HAP-1 (cell line): ENCODE measurements around the gene GMEB2.
"Not testable (repeated sequence)": the region's sequence is repeated elsewhere in the genome, so short reads cannot be mapped to it uniquely, and the experiment has no call there.

Experiments used
- DNase-seq, 2 experiments: peaks; one replicate each; pipeline ENCODE4 v3.0.0-alpha.2; 2016 to 2020; ENCODE audit warnings: low spot score in 2 of 2
- H3K27me3 ChIP-seq: fragments of 250-450 bp; sonication (Bioruptor Pico); 2 replicates; pipeline ENCODE4 v1.5.1; 2020; ENCODE audit warnings: low read depth, mild to moderate bottlenecking, moderate library complexity
- H3K36me3 ChIP-seq: fragments of 250-450 bp; sonication (Bioruptor Pico); replicated peaks from 2 replicates; pipeline ENCODE4 v1.5.1; 2020; ENCODE audit warnings: mild to moderate bottlenecking
- H3K4me1 ChIP-seq: fragments of 250-450 bp; sonication (Bioruptor Pico); 2 replicates; pipeline ENCODE4 v1.5.1; 2020; ENCODE audit warnings: mild to moderate bottlenecking
- H3K4me3 ChIP-seq: fragments of 250-450 bp; sonication (Bioruptor Pico); 2 replicates; pipeline ENCODE4 v1.5.1; 2020; ENCODE audit warnings: mild to moderate bottlenecking, moderate library complexity
- H3K9me3 ChIP-seq: fragments of 250-450 bp; sonication (Bioruptor Pico); 2 replicates; pipeline ENCODE4 v1.5.1; 2020; ENCODE audit warnings: mild to moderate bottlenecking, moderate library complexity
- in situ Hi-C: fragments of 300-500 bp; cut with MboI; formaldehyde crosslinking; loops from 3 replicates; pipeline ENCODE4 v1.14.3; 2020; ENCODE audit warnings: low sequenced_read_pairs, inconsistent platforms, mixed read lengths

Gene GMEB2, protein sequence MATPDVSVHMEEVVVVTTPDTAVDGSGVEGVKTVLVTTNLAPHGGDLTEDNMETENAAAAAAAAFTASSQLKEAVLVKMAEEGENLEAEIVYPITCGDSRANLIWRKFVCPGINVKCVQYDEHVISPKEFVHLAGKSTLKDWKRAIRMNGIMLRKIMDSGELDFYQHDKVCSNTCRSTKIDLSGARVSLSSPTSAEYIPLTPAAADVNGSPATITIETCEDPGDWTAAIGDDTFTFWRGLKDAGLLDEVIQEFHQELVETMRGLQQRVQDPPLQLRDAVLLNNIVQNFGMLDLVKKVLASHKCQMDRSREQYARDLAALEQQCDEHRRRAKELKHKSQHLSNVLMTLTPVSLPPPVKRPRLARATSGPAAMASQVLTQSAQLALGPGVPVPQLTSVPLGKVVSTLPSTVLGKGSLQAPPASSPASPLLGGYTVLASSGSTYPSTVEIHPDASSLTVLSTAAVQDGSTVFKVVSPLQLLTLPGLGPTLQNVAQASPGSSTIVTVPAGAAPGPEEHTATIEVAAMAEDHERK

DNA sequence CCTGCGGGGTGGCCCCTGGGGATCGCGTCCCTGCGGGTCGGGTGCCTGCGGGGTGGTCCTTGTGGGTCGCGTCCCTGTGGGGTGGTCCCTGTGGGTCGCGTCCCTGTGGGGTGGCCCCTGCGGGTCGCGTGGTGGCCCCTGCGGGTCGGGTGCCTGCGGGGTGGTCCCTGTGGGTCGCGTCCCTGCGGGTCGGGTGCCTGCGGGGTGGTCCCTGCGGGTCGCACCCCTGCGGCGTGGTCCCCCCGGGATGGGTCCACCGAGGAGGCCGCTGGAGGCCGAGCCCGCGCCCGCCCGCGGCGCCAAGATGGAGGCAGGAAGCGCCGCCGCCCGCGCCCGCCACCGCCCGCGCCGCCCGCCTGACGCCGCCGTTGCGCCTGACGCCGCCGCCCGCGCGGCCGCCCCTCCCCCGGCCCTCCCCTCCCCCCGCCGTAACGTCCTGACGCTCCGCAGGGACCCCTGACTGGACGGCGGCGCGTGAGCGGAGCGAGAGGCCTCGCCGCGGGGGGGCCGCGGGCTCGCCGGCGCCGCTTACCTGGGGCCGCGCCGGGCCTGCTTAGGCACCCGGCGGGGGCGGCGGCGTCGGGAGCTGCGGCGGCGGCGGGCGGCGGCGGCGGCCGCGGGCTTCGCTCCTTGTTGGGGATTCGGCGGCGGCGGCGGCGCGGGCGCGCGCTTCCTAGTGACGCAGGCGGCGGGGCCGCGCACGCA is at the start of gene GMEB2:
Gene GMEB2, minus strand, starts transcription at position 678 of the 705 bp plus-strand sequence. CDS start 7,704 bp downstream, outside the sequence.
- DNase-seq, result peak; percentile 77 to 80
- Histone ChIP-seq H3K4me1 (peaks cover 13% of the 10 kb centered on the region), H3K27me3 (no peaks in the 10 kb centered on the region), H3K36me3 (peaks cover 7% of the 10 kb centered on the region; the same call in 1 of the 2 replicates), H3K4me3 (peak within 1 kb of the TSS; percentile 88), H3K9me3 (no peaks in the 10 kb centered on the region)
- in situ Hi-C loops, result no loop called here

DNA sequence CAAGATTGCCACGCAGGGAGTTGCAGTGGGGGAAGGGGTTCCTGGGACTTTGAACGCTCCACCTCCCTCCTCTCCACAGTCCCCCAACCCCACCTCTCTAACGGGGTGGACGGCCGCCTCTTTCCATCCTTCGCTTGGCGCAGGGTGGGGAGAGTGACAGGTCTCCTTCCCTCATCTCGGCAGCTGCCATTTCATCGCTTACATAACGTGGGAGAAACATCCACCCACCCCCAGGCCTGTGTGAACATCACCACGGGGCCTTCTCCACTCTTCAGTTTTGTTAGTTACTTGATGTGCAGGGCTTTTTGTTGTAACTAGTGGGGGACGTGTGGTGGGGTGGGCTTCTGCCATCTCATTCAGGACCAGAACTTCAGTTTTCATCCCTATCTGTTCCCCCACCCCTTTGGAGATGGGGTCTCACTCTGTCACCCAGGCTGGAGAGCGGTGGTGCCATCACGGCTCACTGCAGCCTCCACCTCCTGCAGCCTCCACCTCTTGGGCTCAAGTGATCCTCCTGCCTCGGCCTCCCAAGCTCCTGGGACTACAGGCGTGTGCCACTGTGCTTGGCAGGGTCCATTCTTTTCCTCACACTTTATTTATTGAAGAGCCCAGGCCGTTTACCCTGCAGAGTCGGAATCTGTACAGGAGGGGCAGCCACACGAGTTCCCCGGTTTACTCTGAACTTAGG is 48.9 kb upstream of the GMEB2 start:
- H3K36me3 ChIP-seq, result peaks cover 20% of the 10 kb centered on the region
- in situ Hi-C loops, result no loop called here
- no peak overlapping the region for H3K4me3 ChIP-seq
- no peaks in the 10 kb centered on the region for H3K4me1 ChIP-seq
- H3K9me3 ChIP-seq, result no peaks in the 10 kb centered on the region
- no peaks in the 10 kb centered on the region for H3K27me3 ChIP-seq
- no peak for DNase-seq

DNA sequence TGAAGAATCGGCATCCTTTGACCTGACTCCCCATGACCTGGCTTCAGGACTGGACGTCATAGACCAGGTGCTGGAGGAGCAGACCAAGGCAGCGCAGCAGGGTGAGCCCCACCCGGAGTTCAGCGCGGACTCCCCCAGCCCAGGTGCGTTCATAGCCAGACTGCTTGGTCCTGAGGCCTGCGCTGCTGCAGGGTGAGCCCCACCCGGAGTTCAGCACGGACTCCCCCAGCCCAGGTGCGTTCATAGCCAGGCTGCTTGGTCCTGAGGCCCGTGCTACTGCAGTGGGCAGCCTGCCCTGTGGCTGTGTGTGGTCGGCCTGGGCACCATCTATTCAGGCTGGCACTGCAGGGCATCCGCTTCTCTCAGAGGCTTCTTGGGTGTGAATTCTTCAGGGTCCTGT is 47.0 kb upstream of the GMEB2 start:
- H3K9me3 ChIP-seq, result no peaks in the 10 kb centered on the region
- in situ Hi-C loops, result no loop called here

DNA sequence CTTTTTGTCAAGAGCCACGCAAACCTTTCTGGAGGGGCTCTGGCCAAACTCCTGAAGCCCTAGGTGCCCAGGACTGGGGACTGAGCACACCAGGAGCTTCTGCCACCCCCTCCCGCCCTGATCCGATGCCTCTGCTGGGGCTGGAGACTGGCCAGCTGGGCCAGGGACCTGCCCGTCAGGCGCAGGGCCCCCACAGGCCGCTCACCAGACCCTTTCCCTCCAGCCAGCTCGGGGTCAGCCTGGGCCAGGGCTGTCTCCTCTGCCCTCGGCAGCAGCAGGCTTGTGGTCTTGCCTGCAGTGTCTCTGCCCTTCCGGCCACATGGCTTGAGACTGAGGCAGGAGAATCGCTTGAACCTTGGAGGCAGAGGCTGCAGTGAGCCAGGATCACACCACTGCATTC is 45.8 kb upstream of the GMEB2 start:
- DNase-seq, result no peak
- Histone ChIP-seq H3K9me3 (no peaks in the 10 kb centered on the region), H3K27me3 (no peaks in the 10 kb centered on the region), H3K4me3 (no peak overlapping the region), H3K4me1 (no peaks in the 10 kb centered on the region), H3K36me3 (peaks cover 25% of the 10 kb centered on the region)
- in situ Hi-C loops, result no loop called here

More for the DNA sequence above, 47.0 kb upstream of the GMEB2 start:
- no peak for DNase-seq
- Histone ChIP-seq H3K4me1 (no peaks in the 10 kb centered on the region), H3K27me3 (no peaks in the 10 kb centered on the region), H3K36me3 (peaks cover 20% of the 10 kb centered on the region), H3K4me3 (no peak overlapping the region)

DNA sequence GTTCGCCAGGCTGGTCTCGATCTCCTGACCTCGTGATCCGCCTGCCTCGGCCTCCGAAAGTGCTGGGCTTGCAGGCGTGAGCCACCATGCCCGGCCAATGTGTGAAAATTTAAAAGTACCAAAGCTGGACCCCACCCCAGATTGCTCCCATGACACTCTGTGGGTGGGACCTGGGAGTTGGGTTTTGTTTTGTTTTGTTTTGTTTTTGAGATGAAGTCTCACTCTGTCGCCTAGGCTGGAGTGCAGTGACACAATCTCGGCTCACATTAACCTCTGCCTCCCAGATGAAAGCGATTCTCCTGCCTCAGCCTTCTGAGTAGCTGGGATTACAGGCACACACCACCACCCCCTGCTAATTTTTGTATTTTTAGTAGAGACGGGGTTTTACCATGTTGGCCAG is 44.8 kb upstream of the GMEB2 start:
- peaks cover 26% of the 10 kb centered on the region for H3K36me3 ChIP-seq
- H3K9me3 ChIP-seq, H3K4me1 ChIP-seq, DNase-seq, H3K4me3 ChIP-seq, in situ Hi-C loops, H3K27me3 ChIP-seq: not testable (repeated sequence)

DNA sequence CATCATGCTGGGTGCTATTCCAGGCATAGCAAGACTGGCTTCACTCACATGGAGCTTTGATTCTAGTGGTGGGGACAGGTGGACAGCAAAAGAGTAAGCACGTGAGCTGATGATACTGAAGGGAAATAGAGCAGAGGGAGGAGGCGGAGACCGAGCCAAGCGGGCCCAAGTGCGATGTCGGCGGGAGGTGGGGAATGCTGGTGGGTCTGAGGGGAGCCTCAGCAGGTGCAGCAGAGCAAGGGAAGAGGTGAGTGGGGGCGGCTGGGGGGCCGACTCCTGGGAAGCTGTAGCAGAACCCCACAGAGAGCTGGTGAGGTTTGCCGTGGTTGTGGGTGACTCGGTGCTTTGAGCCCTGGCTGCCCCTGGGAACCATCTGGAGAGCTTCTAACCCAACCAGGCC is 41.5 kb upstream of the GMEB2 start:
- Histone ChIP-seq H3K4me1 (no peaks in the 10 kb centered on the region), H3K27me3 (no peaks in the 10 kb centered on the region), H3K36me3 (peaks cover 29% of the 10 kb centered on the region), H3K9me3 (no peaks in the 10 kb centered on the region), H3K4me3 (no peak overlapping the region)
- no peak for DNase-seq
- in situ Hi-C loops, result no loop called here

DNA sequence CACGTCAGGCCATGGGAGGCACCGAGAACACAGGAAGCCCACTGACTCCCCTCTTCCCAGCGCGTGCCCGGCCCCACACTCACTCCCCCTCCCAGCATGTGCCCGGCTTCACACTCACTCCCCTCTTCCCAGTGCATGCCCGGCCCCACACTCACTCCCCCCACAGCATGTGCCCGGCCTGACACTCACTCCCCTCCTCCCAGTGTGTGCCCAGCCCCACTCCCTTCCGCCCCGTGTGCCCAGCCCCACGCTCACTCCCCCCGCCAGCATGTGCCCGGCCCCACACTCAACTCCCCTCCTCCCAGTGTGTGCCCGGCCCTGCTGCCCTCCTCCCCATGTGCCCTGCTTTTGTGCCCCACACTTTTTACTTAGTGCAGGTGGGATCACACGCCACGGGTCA is 41.0 kb upstream of the GMEB2 start:
- H3K4me3 ChIP-seq, result no peak overlapping the region
- H3K9me3 ChIP-seq, result no peaks in the 10 kb centered on the region
- H3K36me3 ChIP-seq, result peaks cover 34% of the 10 kb centered on the region
- no peak for DNase-seq
- H3K4me1 ChIP-seq, result no peaks in the 10 kb centered on the region
- in situ Hi-C loops, result no loop called here
- no peaks in the 10 kb centered on the region for H3K27me3 ChIP-seq

DNA sequence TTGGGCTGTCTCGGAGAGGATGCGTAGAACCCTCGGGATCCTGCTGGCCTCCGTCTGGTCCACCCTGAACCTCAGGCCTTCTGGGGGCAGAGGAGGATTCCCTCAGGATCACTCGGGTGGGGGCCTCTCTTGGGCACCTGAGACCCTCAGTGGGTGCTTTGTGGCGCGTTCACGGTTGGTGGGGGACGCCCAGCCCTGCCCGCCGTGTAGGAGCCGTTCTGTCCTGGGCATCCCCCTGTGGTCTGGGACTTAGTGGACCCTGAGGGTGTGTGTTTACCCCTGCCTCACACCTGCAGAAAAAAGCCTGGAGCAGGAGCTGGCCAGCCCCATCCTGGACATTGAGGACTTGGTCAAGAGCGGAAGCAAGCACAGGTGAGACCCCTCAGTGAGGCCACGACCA is 38.8 kb upstream of the GMEB2 start:
- Histone ChIP-seq H3K9me3 (no peaks in the 10 kb centered on the region), H3K4me3 (no peak overlapping the region), H3K27me3 (no peaks in the 10 kb centered on the region), H3K4me1 (no peaks in the 10 kb centered on the region), H3K36me3 (peaks cover 46% of the 10 kb centered on the region)
- in situ Hi-C loops, result no loop called here
- no peak for DNase-seq

DNA sequence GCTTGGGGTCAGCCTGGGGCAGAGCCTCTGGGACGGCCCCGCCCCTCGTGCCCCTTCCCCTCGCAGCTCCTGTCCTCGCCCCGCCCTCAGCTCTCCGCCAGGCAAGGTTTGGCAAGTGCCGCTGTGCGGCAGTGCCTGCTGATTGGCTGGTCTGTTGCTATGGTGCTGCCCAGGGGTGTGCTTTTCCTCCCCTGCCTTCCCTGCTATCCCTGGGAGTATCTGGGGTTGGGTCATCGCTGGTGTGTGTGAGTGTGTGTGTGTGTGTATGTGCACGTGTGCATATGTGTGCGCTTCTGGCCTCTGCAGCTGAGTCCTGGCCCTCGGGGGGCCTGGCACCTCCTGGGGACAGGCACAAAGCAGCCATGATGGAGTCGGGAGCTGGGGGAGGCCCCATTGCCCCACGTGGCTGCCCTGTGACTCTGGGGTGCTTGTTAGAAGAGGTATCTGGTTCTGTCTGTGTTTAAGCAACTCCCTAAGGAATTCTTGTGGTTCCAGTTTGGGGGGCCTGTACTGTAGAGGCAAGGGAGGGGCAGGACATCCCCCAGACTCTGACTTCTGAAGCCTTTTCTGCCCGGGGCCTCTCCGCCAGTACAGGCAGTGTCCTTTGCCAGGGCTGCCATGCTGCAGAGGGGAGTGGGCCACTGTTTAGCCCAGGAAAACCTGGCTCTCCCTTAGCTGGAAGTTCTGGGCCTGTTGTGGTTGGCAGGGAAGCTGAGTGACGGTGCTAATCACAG is 38.1 kb upstream of the GMEB2 start:
- no peak for DNase-seq
- Histone ChIP-seq H3K27me3 (no peaks in the 10 kb centered on the region), H3K9me3 (no peaks in the 10 kb centered on the region), H3K4me3 (no peak overlapping the region), H3K4me1 (no peaks in the 10 kb centered on the region), H3K36me3 (peaks cover 46% of the 10 kb centered on the region)
- in situ Hi-C loops, result no loop called here

DNA sequence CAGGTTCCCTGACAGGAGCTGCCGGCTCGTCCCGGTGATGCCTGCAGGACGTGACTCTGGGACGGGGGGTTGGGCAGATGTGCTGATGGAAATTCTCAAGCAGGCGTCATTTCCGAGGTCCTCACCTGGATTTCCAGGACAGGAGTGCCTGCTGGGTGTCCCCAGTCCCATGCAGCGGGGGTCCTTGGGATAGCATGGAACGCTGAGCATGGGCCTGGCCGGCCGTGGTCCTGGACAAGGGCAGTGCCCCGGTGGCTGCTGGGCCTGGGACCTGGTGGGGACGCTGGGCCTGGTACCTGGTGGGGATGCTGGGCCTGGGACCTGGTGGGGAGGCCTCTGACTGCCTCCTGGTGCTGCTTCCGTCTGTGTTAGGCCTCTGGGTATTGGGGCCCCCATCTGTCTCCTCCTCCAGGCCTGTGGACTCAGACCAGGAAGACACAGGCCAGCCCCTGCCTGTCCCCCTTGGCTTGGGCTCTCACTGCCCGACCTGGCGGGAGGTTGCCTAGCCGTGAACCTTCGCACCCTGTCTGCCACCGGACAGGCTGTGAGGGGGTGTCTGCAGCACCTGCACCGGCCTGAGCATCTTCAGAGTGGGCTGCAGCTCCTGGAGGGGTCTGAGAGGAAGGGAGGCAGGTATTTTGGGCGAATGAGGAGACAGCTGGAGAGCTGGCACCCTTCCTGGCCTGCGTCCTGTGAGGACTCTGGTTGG is 37.4 kb upstream of the GMEB2 start:
- no peak overlapping the region for H3K4me3 ChIP-seq
- no peaks in the 10 kb centered on the region for H3K27me3 ChIP-seq
- H3K9me3 ChIP-seq, result no peaks in the 10 kb centered on the region
- in situ Hi-C loops, result no loop called here
- 0 out of 2 replicates have a peak, but pooled peaks cover 2% of the 10 kb centered on the region for H3K4me1 ChIP-seq
- peaks cover 46% of the 10 kb centered on the region for H3K36me3 ChIP-seq
- no peak for DNase-seq

DNA sequence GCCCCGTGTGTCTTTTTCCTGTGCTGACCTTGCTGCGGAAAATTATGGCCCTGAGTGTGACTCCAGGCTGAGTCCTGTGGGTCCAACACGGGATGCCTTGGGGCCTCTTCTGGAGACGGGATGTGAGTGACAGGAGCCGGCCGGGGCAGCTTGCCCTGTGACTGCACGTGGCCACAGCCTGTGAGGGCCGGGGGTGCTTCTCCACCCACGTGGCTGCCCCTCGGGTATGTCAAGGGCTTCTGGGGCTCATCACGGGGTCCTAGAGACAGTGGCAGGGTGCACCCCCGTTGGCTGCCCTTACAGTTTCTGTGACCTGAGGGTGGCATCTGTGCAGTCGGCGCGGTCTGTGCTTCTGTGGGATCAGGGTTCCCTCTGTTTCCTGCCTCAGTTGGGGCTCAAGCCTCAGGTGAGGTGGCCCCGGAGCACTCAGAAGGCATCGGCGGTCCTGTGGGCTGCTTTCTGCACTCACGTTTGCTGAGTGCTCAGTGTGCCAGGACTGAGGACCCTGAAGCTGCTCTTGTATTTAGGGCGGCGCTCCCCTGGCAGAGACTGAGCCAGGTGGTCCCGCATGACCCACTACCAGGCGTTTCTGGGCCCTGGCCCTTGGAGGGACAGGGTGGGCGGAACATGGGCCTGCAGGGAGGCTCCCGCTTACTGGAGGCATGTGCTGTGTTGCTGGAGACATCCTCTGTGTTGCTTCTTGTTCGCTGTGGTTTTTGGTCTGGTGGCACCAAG is 36.6 kb upstream of the GMEB2 start:
- H3K36me3 ChIP-seq, result peaks cover 43% of the 10 kb centered on the region
- in situ Hi-C loops, result no loop called here

DNA sequence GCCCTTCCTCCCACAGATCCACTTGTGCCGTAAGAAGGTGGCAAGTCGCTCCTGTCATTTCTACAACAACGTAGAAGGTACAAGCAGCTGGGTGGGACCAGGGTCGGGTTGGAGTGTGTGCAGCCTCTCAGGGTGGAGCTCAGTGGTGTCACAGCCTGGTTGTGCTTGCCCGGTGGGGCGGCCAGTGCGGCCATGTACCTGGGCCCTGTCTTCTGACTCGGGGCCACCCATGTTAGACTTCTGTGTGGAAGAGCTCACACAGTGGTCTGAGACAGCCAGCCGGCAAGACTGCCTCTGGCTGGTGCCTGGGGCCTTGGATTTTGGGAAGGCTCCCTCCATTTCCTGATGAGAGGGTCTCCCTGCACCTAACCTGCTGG is 35.9 kb upstream of the GMEB2 start:
- no peaks in the 10 kb centered on the region for H3K9me3 ChIP-seq
- no peak overlapping the region for H3K4me3 ChIP-seq
- H3K36me3 ChIP-seq, result peaks cover 41% of the 10 kb centered on the region
- H3K4me1 ChIP-seq, result 0 out of 2 replicates have a peak, but pooled peaks cover 2% of the 10 kb centered on the region
- no peak for DNase-seq
- in situ Hi-C loops, result no loop called here
- H3K27me3 ChIP-seq, result no peaks in the 10 kb centered on the region

More for the DNA sequence above, 36.6 kb upstream of the GMEB2 start:
- 0 out of 2 replicates have a peak, but pooled peaks cover 2% of the 10 kb centered on the region for H3K4me1 ChIP-seq
- no peak for DNase-seq
- H3K9me3 ChIP-seq, result no peaks in the 10 kb centered on the region
- H3K4me3 ChIP-seq, result no peak overlapping the region
- H3K27me3 ChIP-seq, result no peaks in the 10 kb centered on the region
